SK-N-SH treated with all-trans-retinoic acid at 6 μM for 48 hours (cell line): ENCODE data around the gene DUSP14.

Source experiments
- ARNTL ChIP-seq: fragments of 450-650 bp; formaldehyde crosslinking; IDR thresholded peaks from 2 replicates; pipeline ENCODE4 v1.5.0; 2020; ENCODE audit warnings: low read depth, mild to moderate bottlenecking, moderate library complexity, borderline replicate concordance
- CREB5 ChIP-seq: fragments of 250-450 bp; sonication (Bioruptor Pico); IDR thresholded peaks from 2 replicates; pipeline ENCODE4 v1.5.1; 2020; ENCODE audit warnings: low read depth, mild to moderate bottlenecking, moderate library complexity
- CSDC2 ChIP-seq: fragments of 250-450 bp; sonication (Bioruptor Pico); IDR thresholded peaks from 2 replicates; pipeline ENCODE4 v1.5.0; 2020; ENCODE audit warnings: mild to moderate bottlenecking, moderate library complexity
- ISL1 ChIP-seq: fragments of 250-450 bp; sonication (Bioruptor Pico); IDR thresholded peaks from 2 replicates; pipeline ENCODE4 v2.1.2; 2022; ENCODE audit warnings: mild to moderate bottlenecking, moderate library complexity
- OSR1 ChIP-seq: fragments of 250-450 bp; sonication (Bioruptor Pico); IDR thresholded peaks from 2 replicates; pipeline ENCODE4 v1.8.0; 2022; ENCODE audit warnings: moderate library complexity, mild to moderate bottlenecking, inconsistent platforms
- PATZ1 ChIP-seq: fragments of 250-450 bp; sonication (Bioruptor Pico); IDR thresholded peaks from 2 replicates; pipeline ENCODE4 v1.8.0; 2020; ENCODE audit warnings: mild to moderate bottlenecking, moderate library complexity, borderline replicate concordance
- TOX ChIP-seq: fragments of 250-450 bp; sonication (Bioruptor Pico); IDR thresholded peaks from 2 replicates; pipeline ENCODE4 v1.8.0; 2021; ENCODE audit warnings: mild to moderate bottlenecking, moderate library complexity, borderline replicate concordance
- TSHZ2 ChIP-seq: fragments of 250-450 bp; sonication (Bioruptor Pico); IDR thresholded peaks from 2 replicates; pipeline ENCODE4 v1.5.0; 2020; ENCODE audit warnings: mild to moderate bottlenecking, moderate library complexity
- ZC3H10 ChIP-seq: fragments of 250-450 bp; sonication (Bioruptor Pico); IDR thresholded peaks from 2 replicates; pipeline ENCODE4 v1.5.1; 2021; ENCODE audit warnings: mild to moderate bottlenecking, moderate library complexity
- ZFP3 ChIP-seq: fragments of 250-450 bp; sonication (Bioruptor Pico); IDR thresholded peaks from 2 replicates; pipeline ENCODE4 v1.5.0; 2020; ENCODE audit warnings: mild to moderate bottlenecking, moderate library complexity
- ZFP30 ChIP-seq: fragments of 450-650 bp; formaldehyde crosslinking; IDR thresholded peaks from 2 replicates; pipeline ENCODE4 v1.5.0; 2022; ENCODE audit warnings: mild to moderate bottlenecking, moderate library complexity
- ZNF70 ChIP-seq: fragments of 450-650 bp; formaldehyde crosslinking; IDR thresholded peaks from 2 replicates; pipeline ENCODE4 v1.5.0; 2020; ENCODE audit warnings: mild to moderate bottlenecking, moderate library complexity

- TF ChIP-seq ZFP3 (CRISPR knock-in tag) (no peak), TSHZ2 (CRISPR knock-in tag) (no peak), PATZ1 (CRISPR knock-in tag) (no peak), ZNF70 (CRISPR knock-in tag) (no peak), CSDC2 (no peak), ISL1 (no peak), ZFP30 (CRISPR knock-in tag) (no peak), CREB5 (CRISPR knock-in tag) (no peak), ZC3H10 (CRISPR knock-in tag) (no peak), TOX (no peak), ARNTL (CRISPR knock-in tag) (no peak), OSR1 (CRISPR knock-in tag) (no peak)
Measured at GRCh38 chr17:37503148-37503547, 13.5 kb downstream of the DUSP14 start.
